ENCODE measurements around the gene PMAIP1.

The PMAIP1 gene

DNA sequence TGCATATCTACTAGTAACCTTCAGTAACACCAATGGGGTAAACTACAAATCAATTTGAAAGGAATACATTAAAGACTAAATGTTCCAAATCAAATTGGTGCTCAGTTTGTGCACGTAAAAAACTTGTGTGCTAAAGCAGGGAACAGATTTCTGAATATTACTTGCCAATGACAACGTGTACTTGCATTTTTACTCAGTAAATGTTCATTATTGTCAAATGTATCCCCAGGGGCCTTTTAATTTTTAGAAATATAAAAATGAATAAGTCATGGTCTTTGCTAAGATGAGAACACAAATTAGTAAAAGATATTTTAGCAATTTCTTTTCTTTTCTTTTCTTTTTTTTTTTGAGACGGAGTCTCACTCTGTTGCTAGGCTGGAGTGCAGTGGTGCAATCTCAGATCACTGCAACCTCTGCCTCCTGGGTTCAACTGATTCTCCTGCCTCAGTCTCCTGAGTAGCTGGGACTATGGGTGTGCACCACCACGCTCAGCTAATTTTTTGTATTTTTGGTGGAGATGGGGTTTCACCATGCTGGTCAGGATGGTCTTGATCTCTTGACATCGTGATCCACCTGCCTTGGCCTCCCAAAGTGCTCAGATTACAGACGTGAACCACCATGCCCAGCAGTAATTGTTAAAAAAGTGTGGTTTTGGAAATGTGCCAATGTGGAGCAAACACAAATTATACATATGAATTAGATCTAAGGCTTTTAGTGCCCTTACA, 52.6 kb downstream of the PMAIP1 start:
- no peak for DNase-seq (ENCODE audit: low spot score)
